ENCODE measurements around the gene POU2F3.

Gene POU2F3

GRCh38 chr11:120342678-120343077 is 102.7 kb downstream of the POU2F3 start:
- no peak for DNase-seq

GRCh38 chr11:120343429-120343828 is 103.5 kb downstream of the POU2F3 start:
- no peak for DNase-seq

GRCh38 chr11:120344302-120345004 is 104.5 kb downstream of the POU2F3 start:
- peak; percentile 53 for DNase-seq

GRCh38 chr11:120346233-120346632 is 106.3 kb downstream of the POU2F3 start:
- DNase-seq, result no peak

- DNase-seq, result no peak
These were observed 110.7 kb downstream of the POU2F3 start for GRCh38 chr11:120350637-120351036.

- DNase-seq, result no peak
These were observed 112.5 kb downstream of the POU2F3 start for GRCh38 chr11:120352405-120352804.

GRCh38 chr11:120354068-120354467 is 114.1 kb downstream of the POU2F3 start:
- no peak for DNase-seq

GRCh38 chr11:120354779-120355178 is 114.8 kb downstream of the POU2F3 start:
- DNase-seq, result peak; percentile 29

- DNase-seq, result no peak
These were observed 117.7 kb downstream of the POU2F3 start for GRCh38 chr11:120357620-120358019.

GRCh38 chr11:120358729-120359128 is 118.8 kb downstream of the POU2F3 start:
- no peak for DNase-seq

- no peak for DNase-seq
These were observed 123.5 kb downstream of the POU2F3 start for GRCh38 chr11:120363436-120363835.

- DNase-seq, result no peak
These were observed 125.6 kb downstream of the POU2F3 start for GRCh38 chr11:120365512-120365911.

Data from fibroblast of skin of scalp (primary cell).